Stomach (tissue), 9 donors: ENCODE measurements around the gene SPATA9. TPM values are rescaled to one million over a fixed set of nuclear protein-coding genes. Genes with fewer than 3 reads are reported as not detected.

Experiments
- DNase-seq, 2 donors: peaks; one replicate each; pipeline versions ENCODE4 v3.0.0 to v3.0.0-alpha.2; 2013 to 2019
- H3K27ac ChIP-seq, 5 donors: fragments of 200-600 bp in 4 of 5; sonication (generic) in 4 of 5; one replicate each; pipeline ENCODE4 v1.5.1; 2013 to 2019; ENCODE audit warnings: mild to moderate bottlenecking in 1 of 5, moderate library complexity in 1 of 5
- H3K27me3 ChIP-seq, 3 donors: fragments of 200-600 bp; sonication (generic); one replicate each; pipeline ENCODE4 v1.5.1; 2017 to 2019; ENCODE audit warnings: mixed run types in 1 of 3
- H3K36me3 ChIP-seq, 4 donors: fragments of 200-600 bp; sonication (generic); 1 replicate in 3 of 4; 2 replicates in 1 of 4; pipeline ENCODE4 v1.5.1; 2016 to 2019
- H3K4me1 ChIP-seq, 4 donors: fragments of 200-600 bp; sonication (generic); one replicate each; pipeline ENCODE4 v1.5.1; 2016 to 2019
- H3K4me3 ChIP-seq, 4 donors: fragments of 200-600 bp; sonication (generic) in 3 of 4; one replicate each; pipeline ENCODE4 v1.5.1; 2016 to 2019; ENCODE audit warnings: mild to moderate bottlenecking in 1 of 4
- H3K9me3 ChIP-seq, 4 donors: fragments of 200-600 bp; sonication (generic); one replicate each; pipeline ENCODE4 v1.5.1; 2016 to 2019
- EP300 ChIP-seq: sonication (generic); formaldehyde crosslinking; IDR thresholded peaks from one replicate; pipeline ENCODE4 v1.6.1; 2017; ENCODE audit warnings: antibody characterized with exemption
- POLR2A ChIP-seq, 4 donors: fragments of 450-650 bp; IDR thresholded peaks; one replicate each; pipeline ENCODE4 v1.6.1; 2016; ENCODE audit warnings: antibody characterized with exemption in 4 of 4, control low read depth in 2 of 4, mild to moderate bottlenecking in 1 of 4, moderate library complexity in 1 of 4
- POLR2AphosphoS5 ChIP-seq, 3 donors: sonication (generic); formaldehyde crosslinking; IDR thresholded peaks; one replicate each; pipeline ENCODE4 v1.6.1; 2016; ENCODE audit warnings: antibody characterized with exemption in 3 of 3
- WGBS, 5 donors: extraction: QIAGEN DNeasy Blood & Tissue Kit in 3 of 5; methylation state at CpG; one replicate each; pipeline versions ENCODE4 v1.1.5 to v1.1.7; 2013 to 2018; 5-methylcytosine and 5-hydroxymethylcytosine counted together
- intact Hi-C: fragments of 100-400 bp; cut with DNase I; formaldehyde crosslinking; loops from one replicate; pipeline ENCODE4 v1.15.1; 2023; ENCODE audit warnings: low total_unique reads
- polyA plus RNA-seq, 3 donors: library from polyadenylated mRNA; stranded (reverse); fragments of 200-250 nt; gene quantifications; one replicate each; pipeline ENCODE4 v1.2.3, GENCODE V29; 2013
- total RNA-seq, 5 donors: library from RNA; depleted of rRNA; stranded (reverse); fragments of >200 nt; gene quantifications; one replicate each; pipeline versions ENCODE4 v1.1.0 to v1.2.3, GENCODE V29; 2014 to 2016
- TF ChIP-seq, protein P1 (sequence below), 7 experiments: fragments of 450-650 bp in 4 of 7; fragments of 200-600 bp in 3 of 7; sonication (generic) in 3 of 7; IDR thresholded peaks; one replicate each; pipeline ENCODE4 v1.5.1; 2016 to 2019; ENCODE audit warnings: antibody characterized with exemption in 7 of 7, control low read depth in 2 of 7, mild to moderate bottlenecking in 1 of 7
- donor health status: healthy with polysubstance abuse.
- donor health status: Bipolar disorder and iron deficiency.
- donor health status: healthy.

Gene SPATA9
- total and polyA plus RNA-seq, 8 donors: 0.35 to 0.55 TPM; not detected in 6

DNA sequence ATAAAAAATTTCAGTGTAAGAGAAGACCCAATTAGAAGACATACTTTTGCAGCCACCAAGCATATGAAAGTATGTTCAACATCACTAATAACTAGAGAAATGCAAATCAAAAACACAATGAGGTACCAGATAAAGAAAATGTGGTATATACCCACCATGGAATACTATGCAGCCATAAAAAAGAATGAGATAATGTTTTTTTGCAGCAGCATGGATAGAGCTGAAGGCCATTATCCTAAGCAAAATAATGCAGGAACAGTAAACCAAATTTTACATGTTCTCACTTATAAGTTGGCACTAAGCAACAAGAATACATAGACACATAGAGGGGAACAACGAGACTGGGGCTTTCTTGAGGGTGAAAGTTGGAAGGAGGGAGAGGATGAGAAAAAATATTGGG, 6.9 kb upstream of the SPATA9 start:
- no peaks in the 10 kb centered on the region for H3K4me1 ChIP-seq
- H3K4me3 ChIP-seq: no peak overlapping the region
- H3K27me3 ChIP-seq: no peaks in the 10 kb centered on the region
- TF ChIP-seq, protein P1, sequence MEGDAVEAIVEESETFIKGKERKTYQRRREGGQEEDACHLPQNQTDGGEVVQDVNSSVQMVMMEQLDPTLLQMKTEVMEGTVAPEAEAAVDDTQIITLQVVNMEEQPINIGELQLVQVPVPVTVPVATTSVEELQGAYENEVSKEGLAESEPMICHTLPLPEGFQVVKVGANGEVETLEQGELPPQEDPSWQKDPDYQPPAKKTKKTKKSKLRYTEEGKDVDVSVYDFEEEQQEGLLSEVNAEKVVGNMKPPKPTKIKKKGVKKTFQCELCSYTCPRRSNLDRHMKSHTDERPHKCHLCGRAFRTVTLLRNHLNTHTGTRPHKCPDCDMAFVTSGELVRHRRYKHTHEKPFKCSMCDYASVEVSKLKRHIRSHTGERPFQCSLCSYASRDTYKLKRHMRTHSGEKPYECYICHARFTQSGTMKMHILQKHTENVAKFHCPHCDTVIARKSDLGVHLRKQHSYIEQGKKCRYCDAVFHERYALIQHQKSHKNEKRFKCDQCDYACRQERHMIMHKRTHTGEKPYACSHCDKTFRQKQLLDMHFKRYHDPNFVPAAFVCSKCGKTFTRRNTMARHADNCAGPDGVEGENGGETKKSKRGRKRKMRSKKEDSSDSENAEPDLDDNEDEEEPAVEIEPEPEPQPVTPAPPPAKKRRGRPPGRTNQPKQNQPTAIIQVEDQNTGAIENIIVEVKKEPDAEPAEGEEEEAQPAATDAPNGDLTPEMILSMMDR (IDR thresholded peaks at IDR 0.05): no peak
- TF ChIP-seq POLR2AphosphoS5 (IDR thresholded peaks at IDR 0.05) (no peak), EP300 (no peak), POLR2A (IDR thresholded peaks at IDR 0.05) (no peak)
- intact Hi-C loops: no loop called here
- WGBS, 5 donors: 89 to 100% (median 93%) methylated on average over 1 of the region's 1 CpG
- no peaks in the 10 kb centered on the region for H3K9me3 ChIP-seq
- no peaks in the 10 kb centered on the region for H3K36me3 ChIP-seq
- DNase-seq: no peak
- H3K27ac ChIP-seq: no peak overlapping the region

DNA sequence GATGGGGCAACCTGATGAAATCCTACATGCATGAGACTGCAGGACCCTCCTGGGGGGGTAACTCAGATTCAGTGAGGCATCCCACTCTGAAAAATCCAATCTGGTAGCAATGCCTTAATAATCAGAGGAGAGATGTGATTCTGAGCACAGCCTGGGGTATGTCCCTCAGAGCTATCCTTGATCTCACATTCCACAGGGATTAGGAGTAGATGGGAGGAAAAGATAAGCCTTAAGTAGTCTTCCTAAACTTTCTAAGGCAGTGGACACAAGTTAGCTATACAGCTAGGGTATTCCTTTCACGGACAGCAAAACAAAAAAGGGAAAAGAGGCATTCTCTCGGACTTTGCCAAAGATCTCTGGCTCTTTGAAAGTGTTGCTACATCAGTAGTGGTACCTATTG, 3.9 kb upstream of the SPATA9 start:
- intact Hi-C loops: no loop called here
- no peaks in the 10 kb centered on the region for H3K9me3 ChIP-seq
- WGBS, 5 donors: 57 to 77% (median 70%) methylated on average over 2 of the region's 2 CpGs
- H3K27me3 ChIP-seq: no peaks in the 10 kb centered on the region
- no peak for DNase-seq
- no peak for TF ChIP-seq POLR2A (IDR thresholded peaks at IDR 0.05)
- no peak for TF ChIP-seq POLR2AphosphoS5 (IDR thresholded peaks at IDR 0.05)
- TF ChIP-seq, protein P1 (IDR thresholded peaks at IDR 0.05): no peak
- TF ChIP-seq EP300: no peak
- H3K4me3 ChIP-seq: no peak overlapping the region
- no peaks in the 10 kb centered on the region for H3K4me1 ChIP-seq
- H3K27ac ChIP-seq: no peak overlapping the region
- no peaks in the 10 kb centered on the region for H3K36me3 ChIP-seq

DNA sequence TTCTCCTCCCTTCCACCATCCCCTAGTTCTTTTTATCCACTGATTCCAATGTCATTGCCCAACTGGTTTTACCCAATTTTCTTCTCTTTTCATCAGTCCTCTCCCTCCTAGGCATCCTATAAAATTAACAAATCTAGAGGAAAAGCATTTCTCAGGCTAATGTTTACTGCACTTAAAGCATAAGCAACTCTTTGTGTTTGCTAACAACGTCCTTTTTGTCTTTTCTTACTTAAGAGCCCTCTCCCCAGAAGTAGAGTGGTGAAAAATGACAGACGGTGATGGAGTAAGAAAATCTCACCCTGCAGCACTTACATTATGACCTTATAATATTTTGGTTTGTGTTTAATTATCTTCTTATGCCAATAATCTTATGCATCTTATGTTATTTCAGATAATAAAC, 1.6 kb upstream of the SPATA9 start:
- H3K27me3 ChIP-seq: no peaks in the 10 kb centered on the region
- WGBS, 5 donors: 84 to 96% (median 85%) methylated on average over 2 of the region's 2 CpGs
- intact Hi-C loops: no loop called here
- H3K9me3 ChIP-seq: no peaks in the 10 kb centered on the region
- no peak overlapping the region for H3K4me3 ChIP-seq
- no peak for TF ChIP-seq POLR2AphosphoS5 (IDR thresholded peaks at IDR 0.05)
- TF ChIP-seq POLR2A (IDR thresholded peaks at IDR 0.05): no peak
- TF ChIP-seq EP300: no peak
- TF ChIP-seq, protein P1 (IDR thresholded peaks at IDR 0.05): no peak
- no peaks in the 10 kb centered on the region for H3K4me1 ChIP-seq
- H3K27ac ChIP-seq: no peak overlapping the region
- DNase-seq: no peak
- H3K36me3 ChIP-seq: no peaks in the 10 kb centered on the region

DNA sequence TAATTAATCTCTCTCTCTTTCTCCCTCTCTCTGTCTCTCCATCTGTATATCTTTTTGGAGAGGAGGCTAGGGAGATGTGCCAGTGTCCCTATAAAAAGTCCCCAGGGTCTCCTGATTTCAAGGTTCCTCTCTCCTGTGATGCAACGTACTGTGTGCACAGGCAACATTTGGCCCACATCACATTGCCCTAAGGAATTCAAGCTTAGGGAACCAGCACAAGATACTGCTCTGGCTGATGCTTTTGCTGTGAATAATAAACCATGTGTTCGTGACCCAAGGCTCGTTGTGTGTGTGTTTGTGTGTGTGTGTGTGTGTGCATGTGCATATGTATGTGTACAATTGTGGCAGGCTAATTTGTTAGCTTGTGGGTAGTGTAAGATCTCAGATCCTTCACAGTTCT, 9.7 kb downstream of the SPATA9 start:
- Histone ChIP-seq H3K4me1 (peaks cover 0 to 23% (median 6%) of the 10 kb centered on the region in 4 donors), H3K27ac (no peak overlapping the region), H3K9me3 (no peaks in the 10 kb centered on the region), H3K27me3 (no peaks in the 10 kb centered on the region), H3K4me3 (no peak overlapping the region), H3K36me3 (no peaks in the 10 kb centered on the region)
- TF ChIP-seq, protein P1 (IDR thresholded peaks at IDR 0.05): no peak
- TF ChIP-seq EP300 (no peak), POLR2AphosphoS5 (IDR thresholded peaks at IDR 0.05) (no peak), POLR2A (IDR thresholded peaks at IDR 0.05) (no peak)
- WGBS, 5 donors: 64 to 76% (median 72%) methylated on average over 3 of the region's 3 CpGs
- DNase-seq: no peak
- intact Hi-C loops: loop anchor here (10.0 kb wide), 1 partner anchor 52 kb away; no protein-coding TSS in a partner anchor
